ENCODE data around the gene RPL27A.

GRCh38 chr11:8698917-8699441, 16.4 kb downstream of the RPL27A start:
- TF ChIP-seq POLR2AphosphoS5 (IDR thresholded peaks at IDR 0.05; ENCODE audit: low read depth, low read length) (no peak; the same call in 1 of the 2 replicates), EGR1 (IDR thresholded peaks at IDR 0.05; ENCODE audit: borderline replicate concordance, low read depth, low read length) (no peak), CTCF (IDR thresholded peaks at IDR 0.05; ENCODE audit: control extremely low read depth in 1 of 3, insufficient read depth in 1 of 3, low read depth in 1 of 3, low read length in 3 of 3) (no peak), RAD21 (IDR thresholded peaks at IDR 0.05 in 1 of 2, conservative IDR thresholded peaks at IDR 0.05 in 1 of 2; ENCODE audit: low read depth in 2 of 2, low read length in 2 of 2) (no peak), POU5F1 (IDR thresholded peaks at IDR 0.05; ENCODE audit: low read depth, low read length) (no peak), GABPA (IDR thresholded peaks at IDR 0.05; ENCODE audit: borderline replicate concordance, insufficient read depth, low read length) (no peak), PHF8 (conservative IDR thresholded peaks at IDR 0.05; ENCODE audit: low read depth, low read length) (no peak), EP300 (IDR thresholded peaks at IDR 0.05; ENCODE audit: borderline replicate concordance in 1 of 2, low read depth in 2 of 2, low read length in 2 of 2) (no peak), RXRA (IDR thresholded peaks at IDR 0.05; ENCODE audit: insufficient read depth, low read depth, low read length) (no peak), ZNF274 (IDR thresholded peaks at IDR 0.05; ENCODE audit: borderline replicate concordance, extremely low read depth, low read length) (no peak), TBP (IDR thresholded peaks at IDR 0.05; ENCODE audit: low read depth, low read length) (no peak), CREB1 (IDR thresholded peaks at IDR 0.05) (no peak)

All from H1 (cell line).